Stimulated activated CD4-positive, alpha-beta T cell treated with anti-CD3 and anti-CD28 coated beads, Interleukin-12 subunit alpha, Interleukin-12 subunit beta, amount 100 ng/mL, for 48 hours (primary cell): ENCODE data around the gene TMEM17.
"Not testable (repeated sequence)": the region's sequence is repeated elsewhere in the genome, so short reads cannot be mapped to it uniquely, and the experiment has no call there.

Experiments
- DNase-seq, 3 donors: peaks; one replicate each; pipeline ENCODE4 v3.0.0-alpha.2; 2020; ENCODE audit warnings: low read depth in 2 of 3, low spot score in 1 of 3

TMEM17 gene, protein sequence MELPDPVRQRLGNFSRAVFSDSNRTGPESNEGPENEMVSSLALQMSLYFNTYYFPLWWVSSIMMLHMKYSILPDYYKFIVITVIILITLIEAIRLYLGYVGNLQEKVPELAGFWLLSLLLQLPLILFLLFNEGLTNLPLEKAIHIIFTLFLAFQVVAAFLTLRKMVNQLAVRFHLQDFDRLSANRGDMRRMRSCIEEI

GRCh38 chr2:62505750-62506420, at the start of gene TMEM17:
Gene TMEM17, minus strand, starts transcription at chr2:62506195. Its CDS starts 66 bp downstream, at chr2:62506129.
- peak; percentile 19 to 38 (median 34) for DNase-seq

DNA sequence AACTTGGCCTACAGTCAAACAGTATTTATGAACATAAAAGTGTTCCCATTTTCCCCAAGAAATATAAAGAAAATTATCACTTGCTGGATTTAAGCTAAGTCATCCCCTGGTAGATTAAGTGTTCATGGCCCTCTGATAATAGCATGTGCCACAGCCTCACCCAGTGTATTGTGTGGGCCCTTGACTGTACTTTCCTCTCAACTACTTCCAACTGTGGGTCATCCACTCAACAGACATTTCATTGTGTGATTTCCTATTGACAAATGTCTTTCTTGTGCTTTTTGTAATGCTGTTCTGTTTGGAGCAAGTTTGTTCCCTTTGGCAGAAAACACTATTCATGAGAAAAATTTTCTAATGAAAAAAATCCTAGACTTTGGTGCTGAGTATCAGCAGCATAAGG, 48.4 kb upstream of the TMEM17 start:
- DNase-seq, result no peak

GRCh38 chr2:62550461-62550860, 44.5 kb upstream of the TMEM17 start:
- no peak for DNase-seq

DNA sequence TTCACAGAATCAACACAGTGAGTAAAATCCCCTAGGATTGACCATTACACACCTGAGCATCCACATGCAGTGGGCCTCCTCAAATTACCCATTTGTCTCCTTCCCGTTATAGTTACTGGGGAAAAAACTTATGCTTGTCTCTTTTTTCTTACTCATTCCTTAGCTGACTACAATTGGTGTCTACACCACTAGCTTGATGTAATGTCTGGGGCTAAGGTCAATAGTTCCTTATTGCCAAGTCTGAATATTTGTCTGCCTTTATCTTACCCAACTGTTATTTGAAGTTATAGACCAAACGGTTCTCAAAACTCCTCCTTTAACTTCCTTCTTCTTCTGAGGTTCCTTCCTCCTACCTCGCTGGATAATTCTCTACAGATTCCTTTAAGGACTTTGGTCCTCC, 41.9 kb upstream of the TMEM17 start:
- DNase-seq, result no peak

DNA sequence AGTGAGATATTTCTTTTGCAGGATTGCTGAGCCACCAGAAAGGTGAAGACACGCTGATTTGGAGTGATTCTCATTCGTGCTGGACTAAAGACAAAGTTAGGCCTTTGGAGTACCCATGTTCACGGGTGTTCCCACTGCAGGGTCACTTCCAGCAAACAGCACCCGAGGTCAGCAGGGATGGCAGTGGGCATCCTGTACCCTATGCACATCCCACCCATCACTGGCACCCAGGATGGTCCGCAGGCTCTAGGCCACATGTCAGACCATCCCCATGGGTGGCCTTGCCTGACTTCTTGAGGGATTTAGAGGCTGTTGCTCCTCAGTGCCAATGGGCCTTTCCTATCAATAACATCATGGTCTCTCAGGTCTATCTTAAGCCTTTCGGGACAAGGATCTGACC, 39.3 kb upstream of the TMEM17 start:
- no peak for DNase-seq

DNA sequence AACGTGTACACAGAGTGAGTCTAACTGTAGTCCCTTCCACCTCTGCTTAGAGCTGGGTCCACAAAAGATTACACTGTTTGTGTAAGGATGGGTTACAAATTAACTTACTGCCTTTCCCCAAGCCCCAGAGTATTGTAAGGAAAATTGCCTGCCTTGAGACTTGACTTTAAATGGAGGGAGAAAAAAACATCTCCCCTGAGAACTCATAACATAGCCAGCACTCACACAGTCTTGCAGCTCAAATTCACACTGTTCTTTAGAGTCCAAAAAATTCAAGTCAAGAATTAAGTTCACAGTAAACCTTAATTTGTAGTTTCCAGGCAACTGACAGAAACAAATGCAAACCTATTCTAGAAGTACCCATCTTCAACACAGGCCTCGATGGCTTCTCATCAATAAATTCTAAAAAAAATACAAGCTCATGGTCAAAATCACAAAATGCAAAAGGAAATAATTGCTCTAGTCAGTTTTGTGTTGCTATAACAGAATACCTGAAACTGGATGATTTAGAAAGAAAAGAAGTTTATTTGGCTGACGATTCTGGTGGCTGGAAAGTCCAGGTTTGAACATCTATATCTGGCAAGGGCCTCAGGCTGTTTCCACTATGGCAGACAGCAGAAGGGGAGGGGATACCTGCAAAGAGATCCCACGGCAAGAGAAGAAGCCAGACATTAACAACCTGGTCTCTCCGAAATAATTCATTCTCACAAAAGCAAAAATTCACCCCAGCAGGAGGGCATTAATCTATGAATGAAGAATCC, 34.6 kb upstream of the TMEM17 start:
- DNase-seq, result no peak

DNA sequence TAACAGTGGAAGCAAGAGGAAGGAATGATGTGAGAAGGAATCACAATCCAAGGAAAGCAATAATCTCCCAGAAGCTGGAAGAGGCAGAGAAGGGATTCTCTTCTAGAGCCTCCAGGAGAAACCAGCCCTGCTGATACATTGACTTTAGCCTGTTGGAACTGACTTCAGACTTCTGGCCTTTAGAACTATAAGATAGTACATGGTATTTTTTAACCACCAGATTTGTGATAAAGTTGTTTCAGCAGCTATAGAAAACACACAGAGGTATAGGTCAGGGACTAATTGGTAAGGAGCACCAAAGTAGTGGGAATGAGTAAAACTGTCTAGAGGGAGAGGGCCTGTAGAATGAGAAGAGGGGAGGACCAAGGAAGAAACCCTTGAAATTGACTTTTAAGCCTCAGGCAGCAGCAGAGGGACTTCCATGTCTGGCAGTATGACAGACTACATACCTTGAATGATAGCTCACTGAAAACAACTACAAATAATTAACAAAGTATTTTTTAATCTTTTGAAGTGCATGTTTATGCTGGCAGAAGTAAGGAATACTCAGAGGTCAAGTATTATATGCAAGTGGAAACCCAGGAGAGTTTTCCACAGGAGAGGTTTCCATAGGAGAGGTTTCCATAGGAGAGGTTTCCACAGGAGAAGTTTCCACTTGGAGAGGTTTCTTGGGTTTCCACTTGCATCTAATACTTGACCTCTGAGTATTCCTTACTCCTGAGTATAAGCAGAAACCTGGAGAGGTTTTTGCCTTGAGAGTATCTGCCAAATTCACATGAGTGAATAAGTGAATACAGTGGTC, 33.8 kb upstream of the TMEM17 start:
- no peak for DNase-seq

- no peak for DNase-seq
Measured at GRCh38 chr2:62538756-62539155, 32.8 kb upstream of the TMEM17 start.

- DNase-seq, result no peak
Measured at GRCh38 chr2:62537814-62538213, 31.8 kb upstream of the TMEM17 start.

- DNase-seq, result no peak
Measured at GRCh38 chr2:62536873-62537547, 31.0 kb upstream of the TMEM17 start.

DNA sequence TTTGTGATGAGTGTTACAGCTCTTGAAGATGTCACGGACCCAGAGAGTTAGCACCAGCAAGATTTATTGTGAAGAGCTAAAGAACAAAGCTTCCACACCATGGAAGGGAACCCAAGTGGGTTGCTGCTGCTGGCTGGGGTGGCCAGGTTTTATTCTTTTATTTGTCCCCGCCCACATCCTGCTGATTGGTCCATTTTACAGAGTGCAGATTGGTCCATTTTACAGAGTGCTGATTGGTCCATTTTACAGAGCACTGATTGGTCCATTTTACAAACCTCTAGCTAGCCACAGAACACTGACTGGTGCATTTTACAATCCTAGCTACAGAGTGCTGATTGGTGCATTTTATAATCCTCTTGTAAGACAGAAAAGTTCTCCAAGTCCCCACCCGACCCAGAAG, 29.5 kb upstream of the TMEM17 start:
- DNase-seq, result not testable (repeated sequence)

DNA sequence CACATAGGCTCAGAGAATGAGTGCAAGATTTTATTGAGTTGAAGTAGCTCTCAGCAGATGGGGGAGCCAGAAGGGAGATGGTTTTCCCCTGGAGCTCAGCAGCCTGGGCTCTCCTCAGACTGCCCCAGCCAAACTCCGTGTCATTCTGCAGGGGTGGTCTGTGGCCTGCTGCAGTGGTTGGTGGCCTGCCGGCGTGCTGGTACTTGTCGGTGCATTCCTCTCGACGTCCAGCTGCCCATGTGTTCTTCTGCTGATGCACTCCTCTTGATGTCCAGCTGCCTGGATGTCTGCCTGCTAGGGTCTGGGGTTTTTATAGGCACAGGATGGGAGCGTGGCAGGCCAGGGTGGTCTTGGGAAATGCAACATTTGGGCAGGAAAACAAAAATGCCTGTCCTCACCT, 25.6 kb upstream of the TMEM17 start:
- no peak for DNase-seq

DNA sequence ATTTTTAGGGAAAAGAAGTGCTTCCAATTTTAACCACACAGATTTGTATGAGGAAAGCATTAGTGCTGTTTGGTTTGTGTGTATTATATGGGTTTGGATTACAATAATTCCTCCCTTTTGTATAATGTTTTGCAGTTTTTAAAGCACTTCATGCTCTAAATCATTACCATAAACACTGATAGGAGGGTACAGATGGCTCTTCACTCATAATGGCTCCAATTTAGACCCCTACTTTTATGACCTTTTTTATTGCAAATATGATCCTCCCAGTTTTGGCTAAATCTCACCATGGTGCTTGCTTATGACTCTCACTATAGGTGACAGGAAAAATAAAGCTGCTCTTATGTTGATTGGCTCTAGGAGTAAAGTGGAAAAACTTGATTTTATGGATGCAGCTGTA, 23.8 kb upstream of the TMEM17 start:
- DNase-seq, result no peak

- no peak for DNase-seq
Measured at GRCh38 chr2:62527478-62528210, 21.6 kb upstream of the TMEM17 start.

- DNase-seq, result no peak
Measured at GRCh38 chr2:62526531-62527381, 20.8 kb upstream of the TMEM17 start.

DNA sequence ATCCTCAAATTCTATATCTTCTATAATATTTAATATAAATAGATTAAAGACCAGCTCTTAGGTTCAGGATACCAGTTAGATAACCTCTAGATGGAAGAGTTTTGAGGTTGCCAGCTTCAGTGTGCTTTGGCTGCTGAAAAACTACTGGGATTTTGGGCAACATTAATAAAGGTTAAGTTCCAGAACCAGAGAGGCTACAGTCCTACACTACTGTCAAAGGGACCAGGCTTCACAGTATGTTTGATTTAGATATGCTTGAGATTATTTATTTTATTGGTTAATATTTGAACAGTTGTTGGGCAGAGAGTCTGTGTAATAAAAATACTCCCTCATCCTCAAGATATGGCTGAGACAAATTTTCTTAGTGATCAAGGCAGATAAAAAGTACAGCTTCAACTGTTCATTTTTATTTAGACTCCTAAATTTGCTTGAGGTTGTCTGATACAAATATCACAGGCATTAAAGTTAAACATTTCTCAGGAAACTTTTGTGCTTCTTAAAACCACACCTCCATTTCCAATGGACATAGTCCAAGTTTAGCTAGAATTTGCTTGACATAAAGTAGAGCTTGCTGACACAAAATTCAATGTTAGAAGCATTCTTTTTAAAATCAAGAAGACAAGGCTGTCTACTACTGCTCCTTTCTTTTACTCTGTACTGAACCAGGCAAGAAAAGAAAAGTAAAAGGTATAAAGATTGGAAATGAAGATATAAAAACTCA, 19.7 kb upstream of the TMEM17 start:
- DNase-seq, result no peak

DNA sequence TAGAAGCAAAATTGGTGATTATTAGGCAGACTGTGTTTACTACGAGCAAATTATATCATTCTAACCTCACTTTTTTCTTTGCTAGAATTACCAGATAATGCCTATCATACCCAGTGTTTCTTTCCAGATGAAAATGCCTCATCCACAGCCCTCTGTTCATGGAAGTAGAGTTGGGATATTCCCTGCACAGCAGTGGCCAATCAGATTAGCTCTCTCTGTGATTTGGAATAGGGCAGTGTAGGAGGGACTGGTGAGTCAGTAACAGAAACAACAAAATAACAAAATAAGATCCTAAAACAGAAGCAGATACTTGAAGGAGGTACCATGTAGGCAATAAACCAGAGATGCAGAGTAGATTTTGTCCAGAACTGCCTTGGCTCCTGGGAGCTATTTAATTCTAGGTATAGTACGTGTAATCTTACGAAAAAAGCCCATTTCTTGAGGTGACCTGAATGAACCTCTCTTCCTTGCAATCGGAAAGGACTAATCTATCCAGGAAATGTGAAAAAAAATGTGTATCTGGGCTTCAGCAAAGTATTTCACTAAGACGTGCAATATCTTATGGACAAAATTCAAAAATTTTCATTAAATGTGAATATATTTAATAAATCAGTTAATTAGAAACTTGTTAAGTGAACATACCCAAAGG, 18.4 kb upstream of the TMEM17 start:
- DNase-seq, result no peak

- DNase-seq, result not testable (repeated sequence)
Measured at GRCh38 chr2:62521061-62521460, 15.1 kb upstream of the TMEM17 start.
